Kidney capillary endothelial cell (primary cell): ENCODE measurements around the gene TIGD3.
"Not testable (repeated sequence)": the region's sequence is repeated elsewhere in the genome, so short reads cannot be mapped to it uniquely, and the experiment has no call there.

Experiments
- DNase-seq: peaks from one replicate; pipeline ENCODE4 v3.0.0-alpha.2; 2018; ENCODE audit warnings: low spot score

Gene TIGD3

DNA sequence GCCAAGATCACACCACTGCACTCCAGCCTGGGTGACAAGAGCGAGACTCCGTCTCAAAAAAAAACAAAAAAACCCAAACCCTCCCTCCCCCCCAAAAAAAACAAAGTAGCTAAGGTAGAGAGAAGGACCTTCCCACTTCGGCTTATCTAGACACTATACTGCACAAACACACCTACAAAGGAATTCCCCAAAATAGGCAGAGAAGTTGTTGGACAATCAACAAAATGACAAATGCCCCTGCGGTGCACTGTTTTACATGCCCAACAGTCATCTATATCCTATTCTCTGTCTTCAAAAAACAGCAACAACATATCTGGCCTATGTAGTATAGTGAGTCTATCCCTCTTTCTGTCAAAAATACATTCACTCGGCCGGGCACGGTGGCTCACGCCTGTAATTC, 27.5 kb upstream of the TIGD3 start:
- DNase-seq, result no peak

GRCh38 chr11:65329478-65329877, 25.1 kb upstream of the TIGD3 start:
- DNase-seq, result peak; percentile 37

GRCh38 chr11:65329944-65330403, 24.6 kb upstream of the TIGD3 start:
- DNase-seq, result peak; percentile 88

- no peak for DNase-seq
Measured at GRCh38 chr11:65330544-65330943, 24.0 kb upstream of the TIGD3 start.

DNA sequence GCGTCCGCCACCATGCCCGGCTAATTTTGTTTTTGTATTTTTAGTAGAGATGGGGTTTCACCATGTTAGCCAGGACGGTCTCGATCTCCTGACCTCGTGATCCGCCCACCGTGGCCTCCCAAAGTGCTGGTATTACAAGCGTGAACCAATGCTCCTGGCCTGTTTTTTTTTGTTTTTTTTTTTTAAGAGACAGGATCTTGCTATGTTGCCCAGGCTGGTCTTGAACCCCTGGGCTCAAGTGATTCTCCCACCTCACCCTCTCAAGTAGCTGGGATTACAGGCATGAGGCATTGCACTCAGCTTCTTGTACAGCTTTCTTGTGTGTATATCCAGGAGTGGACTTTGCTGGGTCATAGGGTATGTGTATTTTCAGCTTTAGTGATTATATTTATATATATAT, 22.0 kb upstream of the TIGD3 start:
- DNase-seq, result not testable (repeated sequence)

- no peak for DNase-seq
Measured at GRCh38 chr11:65334696-65335295, 19.8 kb upstream of the TIGD3 start.

- DNase-seq, result no peak
Measured at GRCh38 chr11:65338676-65339075, 15.9 kb upstream of the TIGD3 start.

GRCh38 chr11:65340226-65340625, 14.3 kb upstream of the TIGD3 start:
- DNase-seq, result no peak

GRCh38 chr11:65341856-65342255, 12.7 kb upstream of the TIGD3 start:
- DNase-seq, result no peak

DNA sequence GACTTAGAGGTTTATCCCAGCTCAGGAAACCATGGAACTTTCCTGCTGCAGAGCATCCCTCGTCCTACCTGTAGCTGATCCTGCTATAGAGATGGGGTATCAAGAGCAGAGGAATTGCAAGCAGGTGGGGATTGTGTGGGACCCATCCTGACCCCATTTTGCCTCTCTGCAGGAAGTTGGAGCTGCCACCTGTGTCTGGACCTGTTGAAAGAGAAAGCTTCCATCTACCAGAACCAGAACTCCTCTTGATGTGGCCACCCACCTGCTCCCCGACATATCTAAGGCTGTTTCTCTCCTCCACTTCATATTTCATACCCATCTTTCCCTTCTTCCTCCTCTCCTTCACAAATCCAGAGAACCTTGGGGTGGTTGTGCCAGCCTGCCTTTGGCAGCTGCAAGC, 3.0 kb upstream of the TIGD3 start:
- DNase-seq, result no peak

- DNase-seq, result no peak
Measured at GRCh38 chr11:65352783-65353182, 1.8 kb upstream of the TIGD3 start.

DNA sequence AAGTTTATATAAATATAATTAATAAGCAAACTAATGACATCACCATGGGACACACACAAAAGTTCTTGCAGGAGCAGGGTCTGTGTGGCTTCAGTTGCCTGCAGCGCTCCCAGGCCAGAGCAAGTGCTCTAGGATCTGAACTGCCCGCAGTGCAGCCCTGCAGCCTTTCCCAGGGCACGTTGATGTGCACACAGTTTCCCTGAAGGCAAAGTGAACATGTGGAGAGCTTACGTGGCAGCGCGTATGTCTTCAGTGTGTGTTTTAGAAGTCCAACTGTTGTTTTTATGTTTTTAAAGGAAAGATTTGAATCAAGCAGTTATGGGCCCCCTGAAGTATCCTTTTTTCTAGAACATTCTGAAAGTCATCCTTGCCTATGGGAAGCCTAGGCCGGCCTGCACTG, 1.2 kb upstream of the TIGD3 start:
- DNase-seq, result no peak

DNA sequence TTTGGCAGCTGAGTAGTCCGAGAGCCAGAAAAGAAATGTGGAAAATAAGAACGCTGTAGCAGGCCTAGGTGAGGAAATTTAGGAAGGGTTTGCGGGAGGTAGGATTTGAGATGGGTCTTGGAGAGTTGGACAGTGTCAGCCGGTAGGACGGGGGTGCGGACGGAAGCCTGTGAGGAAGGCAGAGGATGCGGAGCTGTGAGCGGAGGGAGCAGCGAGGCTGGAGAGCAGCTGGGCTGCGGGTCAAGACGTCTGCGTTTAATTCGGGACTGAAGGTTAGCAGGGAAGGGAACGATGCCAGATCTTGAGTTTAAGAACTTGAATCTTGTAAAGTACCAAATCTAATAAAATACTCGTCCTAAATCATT, 669 bp upstream of the TIGD3 start:
- no peak for DNase-seq

DNA sequence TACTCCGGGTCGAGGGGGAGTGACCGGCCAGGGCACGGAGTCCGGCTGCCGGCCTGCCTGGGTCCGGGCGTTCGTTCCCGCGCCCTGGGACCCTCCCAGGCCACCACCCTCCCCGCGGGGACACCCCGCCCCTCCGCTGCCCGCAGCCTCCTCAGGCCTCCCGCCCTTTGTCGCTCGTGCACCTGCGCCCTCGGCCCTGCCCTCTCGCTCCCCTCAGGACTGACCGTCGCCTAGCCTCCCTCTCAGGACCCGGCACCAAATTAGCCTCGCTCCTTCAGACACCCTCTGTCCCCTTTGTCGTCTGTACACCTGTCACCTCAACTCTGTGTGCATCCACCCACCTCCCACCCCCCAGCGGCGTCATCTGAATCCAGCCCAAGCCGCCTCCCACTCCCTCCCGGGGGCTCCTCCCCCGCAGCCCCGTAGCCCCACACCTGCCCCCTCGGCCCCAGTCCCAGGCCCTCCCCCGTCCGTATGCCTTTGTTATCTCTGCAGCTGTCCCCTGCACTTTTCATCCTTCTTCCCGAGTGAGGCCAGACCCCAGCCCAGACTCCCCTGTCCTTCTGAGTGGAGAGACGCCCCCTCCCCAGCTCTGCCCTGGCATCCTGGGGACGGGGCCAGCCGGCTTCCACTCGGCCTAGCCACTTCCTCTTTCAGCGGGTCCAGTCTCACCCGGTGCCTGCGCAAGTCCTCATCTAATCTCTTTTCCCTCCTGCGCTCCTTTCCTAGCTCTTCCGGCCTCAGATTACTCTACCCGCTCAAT, 643 bp downstream of the TIGD3 start:
- no peak for DNase-seq

- no peak for DNase-seq
Measured at GRCh38 chr11:65355776-65356393, 1.3 kb downstream of the TIGD3 start.

- no peak for DNase-seq
Measured at GRCh38 chr11:65356394-65356972, 1.9 kb downstream of the TIGD3 start.

- no peak for DNase-seq
Measured at GRCh38 chr11:65357856-65358356, 3.4 kb downstream of the TIGD3 start.

GRCh38 chr11:65362320-65362931, 7.9 kb downstream of the TIGD3 start:
- no peak for DNase-seq

- no peak for DNase-seq
Measured at GRCh38 chr11:65362966-65363365, 8.4 kb downstream of the TIGD3 start.

DNA sequence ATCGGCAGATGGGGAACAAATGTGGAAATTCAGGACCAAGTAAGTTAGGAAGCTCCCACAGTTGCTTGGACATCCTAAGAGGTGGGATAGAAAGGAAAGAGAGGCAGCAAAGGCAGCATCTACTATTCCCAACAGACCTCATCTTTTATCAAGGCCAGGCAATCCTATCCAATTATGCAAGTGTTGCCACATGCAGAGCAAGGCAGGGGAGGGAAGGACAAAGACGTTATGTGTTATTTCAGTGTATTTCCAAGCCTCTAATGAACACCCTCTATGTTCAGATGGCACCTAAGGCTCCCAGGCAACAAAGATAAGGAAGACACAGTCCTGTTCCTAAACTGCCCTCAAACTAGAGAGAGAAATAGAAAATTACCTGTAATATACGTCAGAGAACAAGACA, 9.2 kb downstream of the TIGD3 start:
- DNase-seq, result no peak

DNA sequence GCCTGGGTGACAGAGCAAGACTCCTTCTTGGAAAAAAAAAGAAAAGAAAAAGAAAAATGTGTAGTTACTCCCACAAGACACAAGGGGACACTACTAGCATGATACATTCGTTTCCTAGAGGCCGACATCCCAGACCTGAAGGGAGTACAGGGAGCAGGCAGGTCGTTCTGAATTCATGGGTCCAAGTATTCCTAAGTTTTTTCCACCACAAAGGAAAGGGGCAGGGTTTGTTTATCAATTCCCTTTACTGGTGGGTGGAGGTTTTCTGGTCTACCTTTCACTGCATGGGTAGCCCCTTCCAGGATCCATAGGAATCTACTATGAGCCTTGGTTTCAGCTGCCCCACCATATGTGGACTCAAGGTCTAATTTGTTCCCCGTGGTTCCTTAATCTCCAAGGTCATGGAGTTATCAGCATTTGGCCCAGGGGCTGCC, 11.8 kb downstream of the TIGD3 start:
- DNase-seq, result peak; percentile 81

DNA sequence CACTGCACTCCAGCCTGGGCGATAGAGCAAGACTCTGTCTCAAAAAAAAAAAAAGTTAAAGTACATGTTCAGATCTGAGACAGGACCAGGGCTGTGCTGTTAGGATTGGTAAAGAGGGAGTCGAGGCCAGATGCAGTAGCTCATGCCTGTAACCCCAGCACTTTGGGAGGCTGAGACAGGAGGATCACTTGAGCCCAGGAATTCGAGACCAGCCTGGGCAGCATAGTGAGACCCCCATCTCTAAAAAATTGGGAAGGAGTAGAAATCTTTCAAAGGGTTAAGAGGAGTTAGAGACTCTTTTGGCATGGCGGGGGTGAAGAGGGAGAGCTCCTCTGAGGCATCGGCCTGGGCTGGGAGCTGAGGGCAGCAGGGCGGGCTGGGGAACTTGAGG, 16.1 kb downstream of the TIGD3 start:
- DNase-seq, result no peak
